ENCODE measurements around the gene SERPINB10.

DNA sequence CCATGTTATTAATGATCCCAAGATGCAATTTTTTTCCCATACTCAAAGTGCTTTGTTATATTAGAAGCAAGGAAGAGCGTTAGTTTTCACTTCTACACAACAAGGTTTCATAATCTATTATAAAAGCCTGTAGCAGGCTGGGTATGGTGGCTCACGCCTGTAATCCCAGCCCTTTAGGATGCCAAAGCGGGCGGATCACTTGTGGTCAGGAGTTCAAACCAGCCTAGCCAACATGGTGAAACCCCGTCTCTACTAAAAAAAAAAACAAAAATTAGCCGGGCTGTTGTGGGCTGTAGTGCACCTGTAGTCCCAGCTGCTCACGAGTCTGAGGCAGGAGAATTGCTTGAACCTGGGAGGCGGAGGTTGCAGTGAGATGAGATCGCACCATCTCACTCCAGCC lies 39.2 kb upstream of the SERPINB10 start:
- TF ChIP-seq POLR2A (IDR thresholded peaks at IDR 0.05; ENCODE audit: low read length) (no peak), GATA1 (IDR thresholded peaks at IDR 0.05; ENCODE audit: low read depth, low read length) (no peak)
